Measurements from ENCODE around the gene DRAM1.

DNA sequence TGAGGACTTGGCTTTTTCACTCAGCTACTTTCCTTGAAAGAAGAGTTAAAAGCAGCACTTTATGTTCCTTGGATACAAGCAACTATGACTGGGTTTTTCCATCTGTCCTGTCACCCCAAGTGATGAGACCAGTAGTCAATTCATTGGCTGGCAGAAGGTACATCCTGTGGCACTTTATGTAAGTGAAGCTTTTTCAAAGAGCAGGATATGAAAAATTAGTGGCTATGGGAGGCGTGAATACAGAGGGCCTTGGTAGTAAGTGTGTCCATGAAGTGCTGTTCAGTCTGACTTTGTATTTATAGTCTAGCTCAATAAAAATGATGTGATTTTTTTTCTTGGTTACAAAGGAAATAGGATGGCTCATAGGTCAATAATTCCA, 68.8 kb downstream of the DRAM1 start:
- TF ChIP-seq, protein P1, sequence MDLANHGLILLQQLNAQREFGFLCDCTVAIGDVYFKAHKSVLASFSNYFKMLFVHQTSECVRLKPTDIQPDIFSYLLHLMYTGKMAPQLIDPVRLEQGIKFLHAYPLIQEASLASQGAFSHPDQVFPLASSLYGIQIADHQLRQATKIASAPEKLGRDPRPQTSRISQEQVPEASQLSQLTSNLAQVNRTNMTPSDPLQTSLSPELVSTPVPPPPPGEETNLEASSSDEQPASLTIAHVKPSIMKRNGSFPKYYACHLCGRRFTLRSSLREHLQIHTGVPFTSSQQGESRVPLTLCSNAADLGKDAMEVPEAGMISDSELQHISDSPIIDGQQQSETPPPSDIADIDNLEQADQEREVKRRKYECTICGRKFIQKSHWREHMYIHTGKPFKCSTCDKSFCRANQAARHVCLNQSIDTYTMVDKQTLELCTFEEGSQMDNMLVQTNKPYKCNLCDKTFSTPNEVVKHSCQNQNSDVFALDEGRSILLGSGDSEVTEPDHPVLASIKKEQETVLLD (IDR thresholded peaks at IDR 0.05) = no peak
- no peak for TF ChIP-seq MIER1 (IDR thresholded peaks at IDR 0.05; ENCODE audit: low read depth)
- TF ChIP-seq, protein P2, sequence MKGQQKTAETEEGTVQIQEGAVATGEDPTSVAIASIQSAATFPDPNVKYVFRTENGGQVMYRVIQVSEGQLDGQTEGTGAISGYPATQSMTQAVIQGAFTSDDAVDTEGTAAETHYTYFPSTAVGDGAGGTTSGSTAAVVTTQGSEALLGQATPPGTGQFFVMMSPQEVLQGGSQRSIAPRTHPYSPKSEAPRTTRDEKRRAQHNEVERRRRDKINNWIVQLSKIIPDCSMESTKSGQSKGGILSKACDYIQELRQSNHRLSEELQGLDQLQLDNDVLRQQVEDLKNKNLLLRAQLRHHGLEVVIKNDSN (CRISPR knock-in tag; IDR thresholded peaks at IDR 0.05) = no peak
- TF ChIP-seq, protein P3, sequence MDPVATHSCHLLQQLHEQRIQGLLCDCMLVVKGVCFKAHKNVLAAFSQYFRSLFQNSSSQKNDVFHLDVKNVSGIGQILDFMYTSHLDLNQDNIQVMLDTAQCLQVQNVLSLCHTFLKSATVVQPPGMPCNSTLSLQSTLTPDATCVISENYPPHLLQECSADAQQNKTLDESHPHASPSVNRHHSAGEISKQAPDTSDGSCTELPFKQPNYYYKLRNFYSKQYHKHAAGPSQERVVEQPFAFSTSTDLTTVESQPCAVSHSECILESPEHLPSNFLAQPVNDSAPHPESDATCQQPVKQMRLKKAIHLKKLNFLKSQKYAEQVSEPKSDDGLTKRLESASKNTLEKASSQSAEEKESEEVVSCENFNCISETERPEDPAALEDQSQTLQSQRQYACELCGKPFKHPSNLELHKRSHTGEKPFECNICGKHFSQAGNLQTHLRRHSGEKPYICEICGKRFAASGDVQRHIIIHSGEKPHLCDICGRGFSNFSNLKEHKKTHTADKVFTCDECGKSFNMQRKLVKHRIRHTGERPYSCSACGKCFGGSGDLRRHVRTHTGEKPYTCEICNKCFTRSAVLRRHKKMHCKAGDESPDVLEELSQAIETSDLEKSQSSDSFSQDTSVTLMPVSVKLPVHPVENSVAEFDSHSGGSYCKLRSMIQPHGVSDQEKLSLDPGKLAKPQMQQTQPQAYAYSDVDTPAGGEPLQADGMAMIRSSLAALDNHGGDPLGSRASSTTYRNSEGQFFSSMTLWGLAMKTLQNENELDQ (CRISPR knock-in tag; IDR thresholded peaks at IDR 0.05; ENCODE audit: borderline replicate concordance) = no peak

Data from K562 (cell line).